Activated B cell treated with CpG ODN at 0.5 μM for 24 hours (primary cell): ENCODE data around the gene ADAMTS3. TPM values are rescaled to one million over a fixed set of nuclear protein-coding genes. Genes with fewer than 3 reads are reported as not detected.

Experiments
- ATAC-seq: fragments of 200-7000 bp; cut with Tn5 transposase; one replicate; pipeline ENCODE4 v1.10.0; 2021; ENCODE audit warnings: low read depth, mild to moderate bottlenecking, moderate library complexity
- CTCF ChIA-PET: fragments of 350-600 bp; sonication (Branson Sonifier 250); formaldehyde crosslinking; loops from one replicate; lab custom pipeline; 2021; ENCODE audit warnings: antibody characterized with exemption; lab: Charles Lee
- POLR2A ChIA-PET: fragments of 350-600 bp; sonication (Branson Sonifier 250); formaldehyde crosslinking; loops from one replicate; lab custom pipeline; 2021; ENCODE audit warnings: antibody characterized with exemption; lab: Charles Lee
- DNase-seq: peaks from one replicate; pipeline ENCODE4 v3.0.0; 2022
- H3K27ac Mint-ChIP-seq: one replicate; pipeline ENCODE4 v1.8.0; 2020; ENCODE audit warnings: mixed read lengths
- H3K27me3 Mint-ChIP-seq: one replicate; pipeline ENCODE4 v1.8.0; 2021; ENCODE audit warnings: mixed read lengths
- H3K36me3 Mint-ChIP-seq: one replicate; pipeline ENCODE4 v1.8.0; 2021; ENCODE audit warnings: low read depth, mixed read lengths
- H3K4me1 Mint-ChIP-seq: one replicate; pipeline ENCODE4 v1.8.0; 2021; ENCODE audit warnings: mixed read lengths
- H3K4me3 Mint-ChIP-seq: one replicate; pipeline ENCODE4 v1.8.0; 2020; ENCODE audit warnings: mild to moderate bottlenecking, mixed read lengths
- H3K9me3 Mint-ChIP-seq: one replicate; pipeline ENCODE4 v1.8.0; 2020; ENCODE audit warnings: mixed read lengths
- CTCF ChIP-seq: fragments of 200-600 bp; IDR thresholded peaks from one replicate; pipeline ENCODE4 v1.8.0; 2022; ENCODE audit warnings: antibody characterized with exemption, mild to moderate bottlenecking
- intact Hi-C: fragments of 100-400 bp; cut with micrococcal nuclease; formaldehyde crosslinking; loops from one replicate; pipeline ENCODE4 v1.15.1; 2024
- total RNA-seq: library from RNA; stranded (reverse); gene quantifications from 2 replicates; pipeline ENCODE4 v1.2.3, GENCODE V29; 2022

ADAMTS3 gene
- total RNA-seq, 1 donor from 2014 or later, result not detected

DNA sequence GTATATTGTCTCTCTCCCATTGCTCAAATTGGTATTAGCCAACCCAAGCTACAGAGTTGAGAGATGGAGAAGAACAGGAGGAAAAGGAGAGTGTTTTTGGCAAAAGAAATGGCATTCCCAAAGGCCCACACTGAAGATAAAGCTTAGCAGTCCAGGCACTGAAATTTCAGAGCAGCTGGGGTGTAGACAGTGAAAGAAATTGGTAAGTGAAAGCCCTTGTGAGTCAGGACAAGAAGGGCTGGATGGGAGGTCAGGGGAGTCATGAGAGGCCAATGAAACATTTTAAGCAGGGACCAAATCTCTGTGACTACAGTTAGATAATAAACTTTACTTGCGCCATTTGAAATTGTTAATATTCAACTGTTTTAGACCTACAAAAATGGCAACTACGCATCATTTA is 177.7 kb downstream of the ADAMTS3 start:
- H3K27ac Mint-ChIP-seq, result no peak overlapping the region
- ChIA-PET POLR2A (no interaction called here), CTCF (no interaction called here)
- no peaks in the 10 kb centered on the region for H3K9me3 Mint-ChIP-seq
- TF ChIP-seq CTCF, result no peak
- no peaks in the 10 kb centered on the region for H3K27me3 Mint-ChIP-seq
- H3K36me3 Mint-ChIP-seq, result no peaks in the 10 kb centered on the region
- no peak overlapping the region for H3K4me3 Mint-ChIP-seq
- DNase-seq (no peak), ATAC-seq (no peak)
- intact Hi-C loops, result no loop called here
- H3K4me1 Mint-ChIP-seq, result no peaks in the 10 kb centered on the region

DNA sequence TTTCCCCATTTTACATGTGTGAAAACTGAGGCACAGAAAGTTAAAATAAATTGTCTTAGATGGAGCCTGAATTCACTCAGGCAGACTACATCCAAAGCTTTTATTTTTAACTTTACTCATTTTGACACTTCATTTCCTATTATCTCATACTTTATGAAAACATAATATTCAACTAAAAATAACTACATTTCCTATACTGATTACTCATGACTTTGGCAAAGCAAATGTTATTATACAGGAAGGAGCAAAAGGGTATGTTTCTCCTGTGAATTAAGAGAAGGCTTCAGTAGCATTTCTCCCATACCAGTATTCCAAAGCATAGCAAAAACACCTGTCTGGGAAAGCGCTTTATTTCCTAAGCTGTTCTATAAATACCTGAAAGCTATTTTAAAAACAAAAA is 178.6 kb downstream of the ADAMTS3 start:
- no peak overlapping the region for H3K4me3 Mint-ChIP-seq
- no peak for TF ChIP-seq CTCF
- H3K36me3 Mint-ChIP-seq, result no peaks in the 10 kb centered on the region
- ChIA-PET CTCF (no interaction called here), POLR2A (no interaction called here)
- no peaks in the 10 kb centered on the region for H3K9me3 Mint-ChIP-seq
- intact Hi-C loops, result no loop called here
- H3K27me3 Mint-ChIP-seq, result no peaks in the 10 kb centered on the region
- no peaks in the 10 kb centered on the region for H3K4me1 Mint-ChIP-seq
- no peak for DNase-seq
- ATAC-seq, result no peak
- no peak overlapping the region for H3K27ac Mint-ChIP-seq

DNA sequence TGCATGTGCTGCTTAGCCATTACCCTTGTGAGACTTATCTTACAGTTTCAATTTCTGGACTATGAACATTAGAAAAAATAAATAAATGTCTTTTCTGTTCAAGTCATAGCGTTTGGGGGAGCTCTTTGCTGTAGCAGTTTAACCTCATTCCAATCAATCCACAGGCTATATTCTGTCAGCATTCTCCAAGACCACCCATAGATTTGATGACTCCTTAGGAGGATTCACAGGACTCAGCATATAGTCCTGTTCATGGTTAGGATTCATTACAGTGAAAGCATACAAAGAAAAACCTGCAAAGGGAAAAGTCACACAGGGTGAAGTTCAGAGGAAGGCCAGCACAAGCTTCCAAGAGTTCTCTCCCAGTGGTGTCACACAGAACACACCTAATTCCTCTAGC is 180.5 kb downstream of the ADAMTS3 start:
- no peaks in the 10 kb centered on the region for H3K36me3 Mint-ChIP-seq
- ChIA-PET CTCF (no interaction called here), POLR2A (no interaction called here)
- H3K27ac Mint-ChIP-seq, result no peak overlapping the region
- DNase-seq, result no peak
- no peak for ATAC-seq
- H3K27me3 Mint-ChIP-seq, result no peaks in the 10 kb centered on the region
- H3K9me3 Mint-ChIP-seq, result no peaks in the 10 kb centered on the region
- intact Hi-C loops, result no loop called here
- no peaks in the 10 kb centered on the region for H3K4me1 Mint-ChIP-seq
- H3K4me3 Mint-ChIP-seq, result no peak overlapping the region
- no peak for TF ChIP-seq CTCF

- intact Hi-C loops, result no loop called here
- no peak overlapping the region for H3K4me3 Mint-ChIP-seq
- H3K4me1 Mint-ChIP-seq, result no peaks in the 10 kb centered on the region
- TF ChIP-seq CTCF, result no peak
- POLR2A ChIA-PET, result no interaction called here
- CTCF ChIA-PET, result no interaction called here
- H3K27me3 Mint-ChIP-seq, result no peaks in the 10 kb centered on the region
- DNase-seq (no peak), ATAC-seq (no peak)
- no peaks in the 10 kb centered on the region for H3K36me3 Mint-ChIP-seq
- no peak overlapping the region for H3K27ac Mint-ChIP-seq
- H3K9me3 Mint-ChIP-seq, result no peaks in the 10 kb centered on the region
These were observed 181.1 kb downstream of the ADAMTS3 start for GRCh38 chr4:72387959-72388358.

GRCh38 chr4:72383439-72383838 is 185.6 kb downstream of the ADAMTS3 start:
- Mint-ChIP-seq H3K27ac (no peak overlapping the region), H3K36me3 (no peaks in the 10 kb centered on the region), H3K4me3 (no peak overlapping the region), H3K4me1 (no peaks in the 10 kb centered on the region), H3K27me3 (peaks cover 1% of the 10 kb centered on the region), H3K9me3 (no peaks in the 10 kb centered on the region)
- no peak for ATAC-seq
- no peak for TF ChIP-seq CTCF
- no peak for DNase-seq
- ChIA-PET POLR2A (no interaction called here), CTCF (no interaction called here)
- intact Hi-C loops, result no loop called here
